Smooth muscle cell of the brain vasculature (primary cell): ENCODE measurements around the gene VASH2.

Source experiments
- DNase-seq: peaks from one replicate; pipeline ENCODE4 v3.0.0-alpha.2; 2012; ENCODE audit warnings: low read depth, low spot score

Gene VASH2

GRCh38 chr1:213032651-213033050, 82.3 kb downstream of the VASH2 start:
- DNase-seq = no peak

- DNase-seq = no peak
These were observed 84.4 kb downstream of the VASH2 start for GRCh38 chr1:213034713-213035112.

DNA sequence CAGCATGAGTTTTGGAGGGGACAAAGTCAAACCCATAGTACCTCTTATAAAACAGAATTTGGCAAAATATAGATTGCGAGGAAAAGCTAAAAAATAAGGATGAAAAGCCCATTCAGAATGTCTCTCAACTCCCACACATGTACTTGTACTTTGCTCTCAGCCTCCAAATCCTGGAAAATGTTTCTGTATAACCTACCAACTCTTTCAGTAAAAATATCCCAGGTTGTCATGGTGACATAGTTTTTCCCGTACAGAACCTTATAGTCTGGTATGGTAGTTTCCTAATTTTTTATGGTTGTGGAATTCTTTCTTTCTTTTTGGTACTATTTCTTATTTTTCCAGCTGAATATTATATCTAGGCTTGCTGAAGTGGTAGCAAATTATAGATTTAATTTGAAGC, 85.2 kb downstream of the VASH2 start:
- DNase-seq = no peak
